GM12878 (cell line): ENCODE data around the gene TRERF1.

Experiments
- BRCA1 ChIP-seq: IDR thresholded peaks from 2 replicates; pipeline ENCODE4 v1.6.1; 2011; ENCODE audit warnings: low read depth, low read length, improper control_type of control experiment
- CHD2 ChIP-seq: IDR thresholded peaks from 2 replicates; pipeline ENCODE4 v1.6.1; 2011; ENCODE audit warnings: low read depth, low read length, improper control_type of control experiment, borderline replicate concordance
- CREB1 ChIP-seq: IDR thresholded peaks from 2 replicates; pipeline ENCODE4 v1.6.1; 2012; ENCODE audit warnings: low read depth, mild to moderate bottlenecking, inconsistent platforms
- CTCF ChIP-seq, 3 experiments: IDR thresholded peaks in 2 of 3; conservative IDR thresholded peaks in 1 of 3; 2 replicates each; pipeline ENCODE4 v1.5.1; 2011; ENCODE audit warnings: low read depth in 3 of 3, low read length in 3 of 3, mild to moderate bottlenecking in 3 of 3, control low read depth in 2 of 3, moderate library complexity in 2 of 3, inconsistent platforms in 1 of 3, mixed read lengths in 1 of 3; ENCODE audit not compliant: control insufficient read depth in 2 of 3, insufficient read depth in 1 of 3; ENCODE audit errors: extremely low read depth in 1 of 3
- ESRRA ChIP-seq: IDR thresholded peaks from 2 replicates; pipeline ENCODE4 v1.6.1; 2012; ENCODE audit warnings: mild to moderate bottlenecking, low read length, improper control_type of control experiment
- KLF5 ChIP-seq: fragments of 450-650 bp; IDR thresholded peaks from 2 replicates; pipeline ENCODE4 v1.6.1; 2014; ENCODE audit warnings: mild to moderate bottlenecking; ENCODE audit not compliant: partially characterized antibody
- MXI1 ChIP-seq: fragments of 150-350 bp; IDR thresholded peaks from 2 replicates; pipeline ENCODE4 v1.6.1; 2011; ENCODE audit warnings: low read depth, mild to moderate bottlenecking, inconsistent platforms, low read length, improper control_type of control experiment
- POLR2A ChIP-seq: IDR thresholded peaks from 2 replicates; pipeline ENCODE4 v1.6.1; 2011; ENCODE audit warnings: low read depth, mild to moderate bottlenecking, low read length
- SMC3 ChIP-seq: IDR thresholded peaks from 2 replicates; pipeline ENCODE4 v1.6.1; 2011; ENCODE audit warnings: low read length, improper control_type of control experiment, borderline replicate concordance
- YY1 ChIP-seq: IDR thresholded peaks from 2 replicates; pipeline ENCODE4 v1.6.1; 2011; ENCODE audit warnings: low read depth, mild to moderate bottlenecking, low read length
- TF ChIP-seq, protein P1 (sequence below): IDR thresholded peaks from 2 replicates; pipeline ENCODE4 v1.6.1; 2011; ENCODE audit warnings: low read depth, low read length, improper control_type of control experiment, borderline replicate concordance
- TF ChIP-seq, protein P2 (sequence below): fragments of 450-650 bp; IDR thresholded peaks from 2 replicates; pipeline ENCODE4 v1.6.1; 2017; ENCODE audit warnings: mild to moderate bottlenecking

DNA sequence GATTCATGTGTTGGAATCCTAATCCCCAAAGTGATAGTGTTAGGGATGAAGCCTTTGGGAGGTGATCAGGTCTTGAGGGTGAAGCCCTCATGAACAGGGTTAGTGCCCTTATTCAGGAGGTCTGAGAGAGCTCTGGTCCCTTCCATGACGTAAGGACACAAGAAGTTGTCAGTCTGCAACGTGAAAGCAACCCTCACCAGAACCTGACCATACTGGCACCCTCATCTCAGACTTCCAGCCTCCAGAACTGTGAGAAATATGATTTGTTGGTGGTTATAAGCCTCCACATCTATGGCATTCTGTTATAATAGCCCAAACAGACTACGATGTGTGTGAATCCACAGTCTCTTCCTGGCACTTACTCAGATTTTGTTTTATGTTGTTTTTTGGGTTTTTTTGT is 90.7 kb downstream of the TRERF1 start:
- TF ChIP-seq ESRRA (no peak), SMC3 (no peak), POLR2A (no peak), CTCF (IDR thresholded peaks at IDR 0.05 in 2 of 3, conservative IDR thresholded peaks at IDR 0.05 in 1 of 3; ENCODE audit: control insufficient read depth in 2 of 3, extremely low read depth in 1 of 3, insufficient read depth in 1 of 3, low read depth in 3 of 3, low read length in 3 of 3) (no peak), YY1 (no peak), MXI1 (no peak), BRCA1 (no peak), KLF5 (no peak), CHD2 (no peak), CREB1 (no peak)
- TF ChIP-seq, protein P1, sequence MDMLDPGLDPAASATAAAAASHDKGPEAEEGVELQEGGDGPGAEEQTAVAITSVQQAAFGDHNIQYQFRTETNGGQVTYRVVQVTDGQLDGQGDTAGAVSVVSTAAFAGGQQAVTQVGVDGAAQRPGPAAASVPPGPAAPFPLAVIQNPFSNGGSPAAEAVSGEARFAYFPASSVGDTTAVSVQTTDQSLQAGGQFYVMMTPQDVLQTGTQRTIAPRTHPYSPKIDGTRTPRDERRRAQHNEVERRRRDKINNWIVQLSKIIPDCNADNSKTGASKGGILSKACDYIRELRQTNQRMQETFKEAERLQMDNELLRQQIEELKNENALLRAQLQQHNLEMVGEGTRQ: no peak
- TF ChIP-seq, protein P2, sequence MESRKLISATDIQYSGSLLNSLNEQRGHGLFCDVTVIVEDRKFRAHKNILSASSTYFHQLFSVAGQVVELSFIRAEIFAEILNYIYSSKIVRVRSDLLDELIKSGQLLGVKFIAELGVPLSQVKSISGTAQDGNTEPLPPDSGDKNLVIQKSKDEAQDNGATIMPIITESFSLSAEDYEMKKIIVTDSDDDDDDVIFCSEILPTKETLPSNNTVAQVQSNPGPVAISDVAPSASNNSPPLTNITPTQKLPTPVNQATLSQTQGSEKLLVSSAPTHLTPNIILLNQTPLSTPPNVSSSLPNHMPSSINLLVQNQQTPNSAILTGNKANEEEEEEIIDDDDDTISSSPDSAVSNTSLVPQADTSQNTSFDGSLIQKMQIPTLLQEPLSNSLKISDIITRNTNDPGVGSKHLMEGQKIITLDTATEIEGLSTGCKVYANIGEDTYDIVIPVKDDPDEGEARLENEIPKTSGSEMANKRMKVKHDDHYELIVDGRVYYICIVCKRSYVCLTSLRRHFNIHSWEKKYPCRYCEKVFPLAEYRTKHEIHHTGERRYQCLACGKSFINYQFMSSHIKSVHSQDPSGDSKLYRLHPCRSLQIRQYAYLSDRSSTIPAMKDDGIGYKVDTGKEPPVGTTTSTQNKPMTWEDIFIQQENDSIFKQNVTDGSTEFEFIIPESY: no peak
